A375 (cell line): ENCODE results near the gene ARFGAP3. TPM values are rescaled to one million over a fixed set of nuclear protein-coding genes. Genes with fewer than 3 reads are reported as not detected.

Source experiments
- small RNA-seq: library from RNA; depleted of rRNA; stranded (forward); fragments of <200 nt; gene quantifications from one replicate; pipeline ENCODE3, GENCODE V24; 2014
- total RNA-seq: library from RNA; depleted of rRNA; stranded (reverse); fragments of >200 nt; shearing (Covaris generic); gene quantifications from 2 replicates; pipeline ENCODE4 v1.2.3, GENCODE V29; 2014; rRNA removed

ARFGAP3 gene
- total RNA-seq: 15.4 and 18.4 TPM in 2 replicates

GRCh38 chr22:42856865-42857704 lies at the start of gene ARFGAP3:
TSS of gene ARFGAP3 (minus strand) at chr22:42857273. CDS start at chr22:42857182, 91 bp downstream.

Small RNA genes within 50 kb of the gene (small RNA-seq; reads per million reads assigned to genes)
- not detected for gene RF00019

Other genes with a start within 250 kb of the ARFGAP3 start
- 38.8 and 40.1 TPM in 2 replicates for gene POLDIP3, start 242.4 kb downstream of the ARFGAP3 start, total RNA-seq
- 0.61 TPM in 1 of 2 replicates, not detected in the other for gene ATP5MGL, start 216.7 kb downstream of the ARFGAP3 start, total RNA-seq
- gene CYB5R3, start 207.9 kb downstream of the ARFGAP3 start, total RNA-seq: 46.2 and 63.0 TPM in 2 replicates
- 2.3 and 4.9 TPM in 2 replicates for gene A4GALT, start 136.4 kb downstream of the ARFGAP3 start, total RNA-seq
- gene PACSIN2, start 157.9 kb upstream of the ARFGAP3 start, total RNA-seq: 29.9 and 32.2 TPM in 2 replicates
- 4.3 and 5.7 TPM in 2 replicates for gene TTLL1, start 232.1 kb upstream of the ARFGAP3 start, total RNA-seq